Measurements from ENCODE around the gene CLEC2D.

CLEC2D gene, protein sequence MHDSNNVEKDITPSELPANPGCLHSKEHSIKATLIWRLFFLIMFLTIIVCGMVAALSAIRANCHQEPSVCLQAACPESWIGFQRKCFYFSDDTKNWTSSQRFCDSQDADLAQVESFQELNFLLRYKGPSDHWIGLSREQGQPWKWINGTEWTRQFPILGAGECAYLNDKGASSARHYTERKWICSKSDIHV

DNA sequence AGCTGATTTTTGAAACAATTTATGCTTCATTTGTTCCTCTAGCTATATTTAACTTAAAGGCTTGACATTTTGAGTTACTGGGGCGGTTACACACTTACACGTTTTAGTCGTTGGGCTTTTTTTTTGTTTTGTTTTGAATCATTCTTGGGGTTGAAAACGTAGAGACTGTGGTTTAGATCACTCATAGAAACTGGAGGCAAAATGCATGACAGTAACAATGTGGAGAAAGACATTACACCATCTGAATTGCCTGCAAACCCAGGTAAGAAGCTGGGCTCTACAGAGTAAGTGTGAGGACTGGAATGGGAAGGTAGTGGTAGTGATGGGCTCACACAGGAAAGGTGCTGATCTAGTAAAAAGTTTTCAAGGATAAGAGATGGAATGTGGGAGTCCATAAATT is at the start of gene CLEC2D:
CLEC2D (plus strand) TSS at position 180 of the 400 bp plus-strand sequence; CDS start at position 202, 22 bp downstream.
- Histone ChIP-seq H3K27ac (no peak within 1 kb of the TSS), H3K4me3 (no peak within 1 kb of the TSS)
- TF ChIP-seq, protein P1, sequence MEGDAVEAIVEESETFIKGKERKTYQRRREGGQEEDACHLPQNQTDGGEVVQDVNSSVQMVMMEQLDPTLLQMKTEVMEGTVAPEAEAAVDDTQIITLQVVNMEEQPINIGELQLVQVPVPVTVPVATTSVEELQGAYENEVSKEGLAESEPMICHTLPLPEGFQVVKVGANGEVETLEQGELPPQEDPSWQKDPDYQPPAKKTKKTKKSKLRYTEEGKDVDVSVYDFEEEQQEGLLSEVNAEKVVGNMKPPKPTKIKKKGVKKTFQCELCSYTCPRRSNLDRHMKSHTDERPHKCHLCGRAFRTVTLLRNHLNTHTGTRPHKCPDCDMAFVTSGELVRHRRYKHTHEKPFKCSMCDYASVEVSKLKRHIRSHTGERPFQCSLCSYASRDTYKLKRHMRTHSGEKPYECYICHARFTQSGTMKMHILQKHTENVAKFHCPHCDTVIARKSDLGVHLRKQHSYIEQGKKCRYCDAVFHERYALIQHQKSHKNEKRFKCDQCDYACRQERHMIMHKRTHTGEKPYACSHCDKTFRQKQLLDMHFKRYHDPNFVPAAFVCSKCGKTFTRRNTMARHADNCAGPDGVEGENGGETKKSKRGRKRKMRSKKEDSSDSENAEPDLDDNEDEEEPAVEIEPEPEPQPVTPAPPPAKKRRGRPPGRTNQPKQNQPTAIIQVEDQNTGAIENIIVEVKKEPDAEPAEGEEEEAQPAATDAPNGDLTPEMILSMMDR (IDR thresholded peaks at IDR 0.05): no peak

DNA sequence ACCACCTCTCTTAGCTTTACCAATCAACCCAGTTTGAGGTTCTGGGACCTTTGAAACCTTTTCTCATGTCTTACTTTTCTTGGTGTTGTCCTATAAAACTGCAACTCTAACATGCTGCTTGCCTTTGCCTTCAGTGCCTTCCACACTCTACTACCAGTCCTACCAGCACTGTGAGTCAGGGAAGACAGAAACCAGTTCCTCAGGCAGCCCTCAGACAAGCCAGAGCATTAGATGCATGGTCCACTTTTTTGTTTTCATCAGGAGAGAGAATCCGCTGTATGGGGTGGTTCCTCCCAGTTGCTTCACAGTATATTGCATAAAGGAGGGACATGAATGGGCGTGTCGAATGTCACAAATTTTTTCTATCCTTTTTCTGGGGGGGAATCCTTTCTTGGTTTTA is 44.5 kb upstream of the CLEC2D start:
- TF ChIP-seq, protein P1 (IDR thresholded peaks at IDR 0.05): no peak
- Histone ChIP-seq H3K27ac (no peak overlapping the region), H3K4me3 (no peak overlapping the region)
- DNase-seq (ENCODE audit: low spot score): no peak

More for the DNA sequence above, at the start of gene CLEC2D:
- no peak for DNase-seq (ENCODE audit: low spot score)

DNA sequence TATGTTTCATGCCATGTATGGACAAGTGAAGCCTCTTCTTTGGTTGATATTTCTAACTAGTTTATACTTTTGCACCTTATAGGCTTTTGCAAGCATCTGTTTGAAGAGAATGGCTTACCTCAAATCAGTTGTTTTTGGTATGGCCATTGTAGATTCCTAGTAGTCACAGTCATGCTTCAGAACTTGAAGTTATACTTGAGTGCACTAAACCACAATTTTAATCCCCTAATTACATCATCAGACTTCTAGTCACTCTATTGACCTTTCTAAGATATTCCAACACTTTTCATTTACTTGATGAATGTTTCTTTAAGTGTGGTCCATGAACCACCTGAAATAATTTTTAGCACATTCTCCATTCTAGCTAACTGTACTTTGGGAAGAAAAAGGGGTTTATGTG is 43.2 kb upstream of the CLEC2D start:
- no peak overlapping the region for H3K4me3 ChIP-seq
- no peak for DNase-seq (ENCODE audit: low spot score)
- H3K27ac ChIP-seq: no peak overlapping the region
- TF ChIP-seq, protein P1 (IDR thresholded peaks at IDR 0.05): no peak

DNA sequence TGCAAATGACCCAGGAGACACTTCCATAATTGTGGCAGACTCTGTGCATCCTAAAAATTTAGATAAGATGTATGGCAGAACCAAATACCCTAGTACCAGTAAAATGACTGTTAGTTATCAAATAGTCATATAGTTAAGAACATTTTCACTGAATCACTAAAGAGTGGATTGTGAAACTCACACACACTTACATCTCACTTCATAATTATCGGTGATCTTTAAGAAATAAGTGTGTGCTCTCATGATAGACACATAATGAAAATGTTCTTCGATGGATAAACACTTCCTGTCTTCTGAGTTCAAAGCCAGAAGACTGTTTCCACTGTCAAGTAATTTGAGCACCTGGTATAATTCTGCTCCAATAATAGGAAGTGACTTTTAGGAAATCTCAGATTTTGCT is 42.7 kb upstream of the CLEC2D start:
- Histone ChIP-seq H3K4me3 (no peak overlapping the region), H3K27ac (no peak overlapping the region)
- TF ChIP-seq, protein P1 (IDR thresholded peaks at IDR 0.05): no peak
- DNase-seq (ENCODE audit: low spot score): no peak

DNA sequence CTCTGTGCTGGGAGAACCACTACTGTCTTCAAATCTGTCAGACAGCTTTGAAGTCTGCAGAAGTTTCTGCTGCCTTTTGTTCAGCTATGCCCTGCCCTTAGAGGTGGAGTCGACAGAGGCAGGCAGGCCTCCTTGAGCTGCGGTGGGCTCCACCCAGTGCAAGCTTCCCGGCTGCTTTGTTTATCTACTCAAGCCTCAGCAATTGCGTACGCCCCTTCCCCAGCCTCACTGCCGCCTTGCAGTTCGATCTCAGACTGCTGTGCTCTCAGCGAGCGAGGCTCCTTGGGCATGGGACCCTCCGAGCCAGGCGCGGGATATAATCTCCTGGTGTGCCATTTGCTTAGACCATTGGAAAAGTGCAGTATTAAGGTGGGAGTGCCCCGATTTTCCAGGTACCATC is 36.7 kb upstream of the CLEC2D start:
- no peak for DNase-seq (ENCODE audit: low spot score)
- H3K4me3 ChIP-seq: no peak overlapping the region
- no peak overlapping the region for H3K27ac ChIP-seq
- TF ChIP-seq, protein P1 (IDR thresholded peaks at IDR 0.05): no peak

DNA sequence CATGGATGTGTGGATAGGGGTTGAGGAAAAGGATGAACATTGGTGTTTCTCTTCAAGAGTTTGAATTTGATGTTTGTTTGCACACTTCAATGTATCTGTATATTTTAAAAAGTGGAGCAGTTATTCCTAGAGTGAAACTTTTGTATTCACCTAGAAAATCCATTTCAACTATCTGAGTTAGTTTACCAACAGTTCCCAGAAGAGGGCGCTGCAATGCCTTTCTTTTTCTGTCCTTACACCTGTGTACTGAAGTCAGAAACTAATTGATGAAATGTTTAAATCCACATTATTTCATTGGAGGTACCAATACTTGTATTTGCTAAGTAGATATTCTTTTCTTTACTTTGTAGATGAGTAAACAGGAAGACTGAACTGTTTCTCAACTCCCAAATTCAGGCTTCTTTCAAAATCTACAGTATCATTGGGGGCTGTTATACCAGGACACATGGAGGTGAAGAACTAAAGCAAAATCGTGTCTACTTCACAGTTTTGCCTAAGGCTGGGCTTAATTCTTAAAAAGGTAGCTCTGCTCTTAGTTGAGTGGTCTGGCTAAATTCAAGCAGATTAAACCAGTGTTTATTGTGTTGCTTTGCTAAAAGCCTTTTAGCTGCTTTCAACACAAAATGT is 35.2 kb upstream of the CLEC2D start:
- no peak overlapping the region for H3K4me3 ChIP-seq
- DNase-seq (ENCODE audit: low spot score): no peak
- no peak overlapping the region for H3K27ac ChIP-seq
- TF ChIP-seq, protein P1 (IDR thresholded peaks at IDR 0.05): no peak
